ENCODE data around the gene LHFPL3. TPM values are rescaled to one million over a fixed set of nuclear protein-coding genes. Genes with fewer than 3 reads are reported as not detected.

LHFPL3 gene
- total and polyA plus RNA-seq, 2 donors (not counting 1 experiment from before 2014, with no cell fraction given) = not detected

DNA sequence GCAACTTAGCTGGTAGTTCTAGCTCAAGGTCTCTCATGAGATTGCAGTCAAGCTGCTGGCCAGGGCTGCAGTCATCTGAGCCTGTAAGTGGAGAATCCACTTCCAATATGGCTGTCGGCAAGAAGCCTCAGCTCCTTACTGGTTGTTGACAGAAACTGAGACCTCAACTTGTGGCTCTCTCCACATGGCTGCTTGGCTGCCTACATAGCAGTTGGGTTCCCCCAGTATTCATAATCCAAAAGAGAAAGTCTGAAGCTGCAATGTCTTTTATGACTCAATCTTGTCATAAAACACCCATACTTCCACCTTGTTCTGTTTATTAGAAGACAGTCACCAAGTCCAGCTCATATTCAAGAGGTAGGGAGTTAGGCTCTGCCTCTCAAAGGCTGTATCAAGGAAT lies 350.7 kb downstream of the LHFPL3 start:
- DNase-seq (no peak), ATAC-seq (ENCODE audit: low read depth) (no peak)
- intact Hi-C loops (cut with micrococcal nuclease) = no loop called here
- no peaks in the 10 kb centered on the region for H3K36me3 ChIP-seq (replicated peaks in 1 of 2; ENCODE audit: control extremely low read depth in 1 of 2, control insufficient read depth in 1 of 2, extremely low read depth in 1 of 2, insufficient read depth in 2 of 2, low read length in 1 of 2)
- POLR2A ChIA-PET = no interaction called here
- H3K27ac ChIP-seq (ENCODE audit: low read length in 2 of 2) = no peak overlapping the region
- no peak overlapping the region for H3K4me2 ChIP-seq (replicated peaks; ENCODE audit: low read depth, low read length, poor library complexity, severe bottlenecking)
- 86% methylated on average over 1 of the region's 1 CpG for WGBS (ENCODE audit: insufficient coverage)
- H2AFZ ChIP-seq (ENCODE audit: insufficient read depth, low read depth, low read length, poor library complexity, severe bottlenecking) = no peak overlapping the region
- CTCF ChIA-PET = no interaction called here
- no peaks in the 10 kb centered on the region for H4K20me1 ChIP-seq (ENCODE audit: control insufficient read depth, insufficient read depth, low read length, poor library complexity, severe bottlenecking)
- no peaks in the 10 kb centered on the region for H3K4me1 Mint-ChIP-seq
- H3K9me3 ChIP-seq (ENCODE audit: control extremely low read depth in 1 of 3, control insufficient read depth in 2 of 3, insufficient read depth in 1 of 3, low read length in 2 of 3) = no peaks in the 10 kb centered on the region
- no peak overlapping the region for H3K27ac Mint-ChIP-seq
- no peak overlapping the region for H3K9ac ChIP-seq (ENCODE audit: low read length)
- no peaks in the 10 kb centered on the region for H3K4me1 ChIP-seq (ENCODE audit: control insufficient read depth in 2 of 2, insufficient read depth in 2 of 2, low read length in 2 of 2)
- H3K27me3 ChIP-seq (replicated peaks in 1 of 4; ENCODE audit: control extremely low read depth in 1 of 4, control insufficient read depth in 3 of 4, insufficient read depth in 4 of 4, low read length in 3 of 4) = peaks cover 0 to 3% (median 0%) of the 10 kb centered on the region in 4 experiments
- no peaks in the 10 kb centered on the region for H3K79me2 ChIP-seq (ENCODE audit: control insufficient read depth, insufficient read depth, low read length)
- no peaks in the 10 kb centered on the region for H3K9me3 Mint-ChIP-seq (ENCODE audit: insufficient read depth)
- no peaks in the 10 kb centered on the region for H3K27me3 Mint-ChIP-seq
- no peak overlapping the region for H3K4me3 Mint-ChIP-seq
- no peak overlapping the region for H3K4me3 ChIP-seq (ENCODE audit: control extremely low read depth in 1 of 5, extremely low read depth in 1 of 5, insufficient read depth in 1 of 5, low read depth in 2 of 5, low read length in 4 of 5)
- TF ChIP-seq EZH2 (IDR thresholded peaks at IDR 0.05; ENCODE audit: borderline replicate concordance, insufficient read depth, low read depth, low read length, poor library complexity, severe bottlenecking) = no peak
- TF ChIP-seq, protein P1, sequence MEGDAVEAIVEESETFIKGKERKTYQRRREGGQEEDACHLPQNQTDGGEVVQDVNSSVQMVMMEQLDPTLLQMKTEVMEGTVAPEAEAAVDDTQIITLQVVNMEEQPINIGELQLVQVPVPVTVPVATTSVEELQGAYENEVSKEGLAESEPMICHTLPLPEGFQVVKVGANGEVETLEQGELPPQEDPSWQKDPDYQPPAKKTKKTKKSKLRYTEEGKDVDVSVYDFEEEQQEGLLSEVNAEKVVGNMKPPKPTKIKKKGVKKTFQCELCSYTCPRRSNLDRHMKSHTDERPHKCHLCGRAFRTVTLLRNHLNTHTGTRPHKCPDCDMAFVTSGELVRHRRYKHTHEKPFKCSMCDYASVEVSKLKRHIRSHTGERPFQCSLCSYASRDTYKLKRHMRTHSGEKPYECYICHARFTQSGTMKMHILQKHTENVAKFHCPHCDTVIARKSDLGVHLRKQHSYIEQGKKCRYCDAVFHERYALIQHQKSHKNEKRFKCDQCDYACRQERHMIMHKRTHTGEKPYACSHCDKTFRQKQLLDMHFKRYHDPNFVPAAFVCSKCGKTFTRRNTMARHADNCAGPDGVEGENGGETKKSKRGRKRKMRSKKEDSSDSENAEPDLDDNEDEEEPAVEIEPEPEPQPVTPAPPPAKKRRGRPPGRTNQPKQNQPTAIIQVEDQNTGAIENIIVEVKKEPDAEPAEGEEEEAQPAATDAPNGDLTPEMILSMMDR (IDR thresholded peaks at IDR 0.05) = no peak

DNA sequence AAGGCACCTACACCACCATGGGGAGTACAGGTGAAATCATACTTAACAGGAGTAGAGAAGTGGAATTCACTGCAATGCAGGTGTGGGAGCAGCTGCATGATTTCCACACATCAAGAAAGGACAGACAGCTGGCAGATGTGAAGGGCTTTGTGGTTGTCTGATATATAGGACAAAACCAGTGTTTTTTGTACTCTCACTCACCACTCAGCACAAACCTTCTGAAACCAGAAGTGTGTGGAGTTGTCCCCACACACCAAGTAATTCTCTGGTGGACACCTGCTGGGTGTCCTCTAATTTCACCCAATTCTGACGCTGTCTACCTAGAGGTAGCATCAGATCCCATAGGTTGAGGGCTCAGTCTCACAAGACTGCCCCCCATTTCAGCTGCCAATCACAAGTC lies 357.9 kb downstream of the LHFPL3 start:
- intact Hi-C loops (cut with micrococcal nuclease) = no loop called here
- no peaks in the 10 kb centered on the region for H4K20me1 ChIP-seq (ENCODE audit: control insufficient read depth, insufficient read depth, low read length, poor library complexity, severe bottlenecking)
- 100% methylated on average over 1 of the region's 1 CpG for whole genome bisulfite sequencing (ENCODE audit: insufficient coverage)

More for the DNA sequence above, 357.9 kb downstream of the LHFPL3 start:
- Histone ChIP-seq H3K27me3 (replicated peaks in 1 of 4; ENCODE audit: control extremely low read depth in 1 of 4, control insufficient read depth in 3 of 4, insufficient read depth in 4 of 4, low read length in 3 of 4) (peaks cover 0 to 3% (median 0%) of the 10 kb centered on the region in 4 experiments), H3K4me2 (replicated peaks; ENCODE audit: low read depth, low read length, poor library complexity, severe bottlenecking) (no peak overlapping the region), H3K79me2 (ENCODE audit: control insufficient read depth, insufficient read depth, low read length) (no peaks in the 10 kb centered on the region), H3K27ac (ENCODE audit: low read length in 2 of 2) (no peak overlapping the region), H3K4me1 (ENCODE audit: control insufficient read depth in 2 of 2, insufficient read depth in 2 of 2, low read length in 2 of 2) (no peaks in the 10 kb centered on the region), H3K9me3 (ENCODE audit: control extremely low read depth in 1 of 3, control insufficient read depth in 2 of 3, insufficient read depth in 1 of 3, low read length in 2 of 3) (no peaks in the 10 kb centered on the region), H2AFZ (ENCODE audit: insufficient read depth, low read depth, low read length, poor library complexity, severe bottlenecking) (no peak overlapping the region), H3K4me3 (ENCODE audit: control extremely low read depth in 1 of 5, extremely low read depth in 1 of 5, insufficient read depth in 1 of 5, low read depth in 2 of 5, low read length in 4 of 5) (no peak overlapping the region), H3K9ac (ENCODE audit: low read length) (no peak overlapping the region), H3K36me3 (replicated peaks in 1 of 2; ENCODE audit: control extremely low read depth in 1 of 2, control insufficient read depth in 1 of 2, extremely low read depth in 1 of 2, insufficient read depth in 2 of 2, low read length in 1 of 2) (no peaks in the 10 kb centered on the region)
- DNase-seq = no peak
- Mint-ChIP-seq H3K4me1 (no peaks in the 10 kb centered on the region), H3K27ac (no peak overlapping the region), H3K4me3 (no peak overlapping the region), H3K27me3 (peaks cover 15% of the 10 kb centered on the region), H3K9me3 (ENCODE audit: insufficient read depth) (no peaks in the 10 kb centered on the region)
- ChIA-PET POLR2A (no interaction called here), CTCF (no interaction called here)
- TF ChIP-seq, protein P1 (IDR thresholded peaks at IDR 0.05) = no peak
- no peak for TF ChIP-seq EZH2 (IDR thresholded peaks at IDR 0.05; ENCODE audit: borderline replicate concordance, insufficient read depth, low read depth, low read length, poor library complexity, severe bottlenecking)
- no peak for ATAC-seq (ENCODE audit: low read depth)

Measured in B cell (primary cell).